ENCODE results near the gene USP31. TPM values are rescaled to one million over a fixed set of nuclear protein-coding genes. Genes with fewer than 3 reads are reported as not detected.

The USP31 gene
- total RNA-seq, 2 experiments from 2014 or later: 4.5 to 4.9 TPM

DNA sequence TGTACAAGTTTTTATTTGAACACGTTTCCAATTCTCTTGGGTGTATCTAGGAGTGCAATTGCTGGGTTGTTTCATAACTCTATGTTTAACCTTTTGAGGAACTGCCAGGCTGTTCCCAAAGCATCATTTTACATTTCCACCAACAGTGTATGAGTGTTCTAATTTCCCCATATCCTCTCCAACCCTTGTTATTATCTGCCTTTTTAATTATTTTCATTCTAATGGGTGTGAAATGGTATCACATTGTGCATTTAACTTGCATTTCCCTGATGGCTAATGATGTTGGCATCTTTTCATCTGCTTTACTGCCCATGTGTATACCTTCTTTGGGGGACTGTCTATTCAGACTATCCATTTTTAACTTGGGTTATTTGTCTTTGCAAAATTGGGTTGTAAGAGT, 104.2 kb downstream of the USP31 start:
- ATAC-seq: no peak
- H3K36me3 Mint-ChIP-seq (ENCODE audit: low read depth): no peaks in the 10 kb centered on the region
- POLR2A ChIA-PET: no interaction called here

DNA sequence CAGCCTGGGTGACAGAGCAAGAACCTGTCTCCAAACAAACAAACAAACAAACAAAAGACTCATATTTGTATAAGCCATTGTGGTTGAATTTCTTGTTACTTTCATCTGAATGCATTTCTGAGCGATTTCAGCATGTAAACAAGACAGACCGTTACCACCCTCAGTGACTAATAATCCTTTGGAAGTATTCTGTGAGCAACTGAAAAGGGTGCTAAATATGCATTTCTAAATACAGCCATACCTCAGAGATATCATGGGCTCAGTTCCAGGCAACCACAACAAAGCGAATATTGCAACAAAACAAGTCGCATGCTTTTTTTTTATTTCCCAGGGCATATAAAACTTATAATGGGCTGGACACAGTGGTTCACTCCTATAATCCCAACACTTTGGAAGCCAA, 109.0 kb downstream of the USP31 start:
- Mint-ChIP-seq H3K36me3 (ENCODE audit: low read depth) (no peaks in the 10 kb centered on the region), H3K9me3 (peaks cover 4% of the 10 kb centered on the region), H3K27ac (no peak overlapping the region), H3K4me1 (ENCODE audit: low read depth) (no peaks in the 10 kb centered on the region), H3K4me3 (no peak overlapping the region), H3K27me3 (peaks cover 11% of the 10 kb centered on the region)
- intact Hi-C loops (cut with micrococcal nuclease): no loop called here
- DNase-seq (no peak), ATAC-seq (no peak)
- ChIA-PET CTCF (no interaction called here), POLR2A (no interaction called here)
- TF ChIP-seq, protein P1, sequence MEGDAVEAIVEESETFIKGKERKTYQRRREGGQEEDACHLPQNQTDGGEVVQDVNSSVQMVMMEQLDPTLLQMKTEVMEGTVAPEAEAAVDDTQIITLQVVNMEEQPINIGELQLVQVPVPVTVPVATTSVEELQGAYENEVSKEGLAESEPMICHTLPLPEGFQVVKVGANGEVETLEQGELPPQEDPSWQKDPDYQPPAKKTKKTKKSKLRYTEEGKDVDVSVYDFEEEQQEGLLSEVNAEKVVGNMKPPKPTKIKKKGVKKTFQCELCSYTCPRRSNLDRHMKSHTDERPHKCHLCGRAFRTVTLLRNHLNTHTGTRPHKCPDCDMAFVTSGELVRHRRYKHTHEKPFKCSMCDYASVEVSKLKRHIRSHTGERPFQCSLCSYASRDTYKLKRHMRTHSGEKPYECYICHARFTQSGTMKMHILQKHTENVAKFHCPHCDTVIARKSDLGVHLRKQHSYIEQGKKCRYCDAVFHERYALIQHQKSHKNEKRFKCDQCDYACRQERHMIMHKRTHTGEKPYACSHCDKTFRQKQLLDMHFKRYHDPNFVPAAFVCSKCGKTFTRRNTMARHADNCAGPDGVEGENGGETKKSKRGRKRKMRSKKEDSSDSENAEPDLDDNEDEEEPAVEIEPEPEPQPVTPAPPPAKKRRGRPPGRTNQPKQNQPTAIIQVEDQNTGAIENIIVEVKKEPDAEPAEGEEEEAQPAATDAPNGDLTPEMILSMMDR (IDR thresholded peaks at IDR 0.05): no peak

More for the DNA sequence above, 104.2 kb downstream of the USP31 start:
- no peak for DNase-seq
- intact Hi-C loops (cut with micrococcal nuclease): no loop called here
- CTCF ChIA-PET: no interaction called here
- Mint-ChIP-seq H3K4me3 (no peak overlapping the region), H3K4me1 (ENCODE audit: low read depth) (no peaks in the 10 kb centered on the region), H3K27ac (no peak overlapping the region), H3K27me3 (peaks cover 23% of the 10 kb centered on the region), H3K9me3 (peaks cover 5% of the 10 kb centered on the region)
- TF ChIP-seq, protein P1 (IDR thresholded peaks at IDR 0.05): no peak

DNA sequence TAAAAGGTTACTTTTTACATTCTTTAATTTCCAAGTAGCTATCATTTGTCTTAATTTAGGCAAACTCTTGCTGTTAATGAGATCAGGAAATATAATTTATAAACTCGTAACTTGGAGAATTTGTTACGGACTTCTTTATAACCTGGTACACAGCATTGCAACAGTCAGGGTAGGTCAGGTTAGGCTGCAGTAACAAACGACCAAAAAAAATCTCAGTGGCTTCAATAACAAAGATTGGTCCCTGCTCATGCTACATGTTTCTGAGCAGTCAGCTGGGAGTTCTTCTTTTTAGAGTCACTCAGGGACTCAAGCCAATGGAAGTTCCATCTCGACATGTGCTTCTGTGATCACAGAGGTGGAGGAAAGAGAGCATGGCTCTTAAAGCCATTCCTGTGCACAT, 110.1 kb downstream of the USP31 start:
- no peak for DNase-seq
- Mint-ChIP-seq H3K27me3 (peaks cover 7% of the 10 kb centered on the region), H3K4me3 (no peak overlapping the region), H3K4me1 (ENCODE audit: low read depth) (no peaks in the 10 kb centered on the region), H3K27ac (no peak overlapping the region), H3K9me3 (peaks cover 5% of the 10 kb centered on the region), H3K36me3 (ENCODE audit: low read depth) (no peaks in the 10 kb centered on the region)
- intact Hi-C loops (cut with micrococcal nuclease): no loop called here
- ATAC-seq: no peak
- CTCF ChIA-PET: no interaction called here
- POLR2A ChIA-PET: no interaction called here
- TF ChIP-seq, protein P1 (IDR thresholded peaks at IDR 0.05): no peak

DNA sequence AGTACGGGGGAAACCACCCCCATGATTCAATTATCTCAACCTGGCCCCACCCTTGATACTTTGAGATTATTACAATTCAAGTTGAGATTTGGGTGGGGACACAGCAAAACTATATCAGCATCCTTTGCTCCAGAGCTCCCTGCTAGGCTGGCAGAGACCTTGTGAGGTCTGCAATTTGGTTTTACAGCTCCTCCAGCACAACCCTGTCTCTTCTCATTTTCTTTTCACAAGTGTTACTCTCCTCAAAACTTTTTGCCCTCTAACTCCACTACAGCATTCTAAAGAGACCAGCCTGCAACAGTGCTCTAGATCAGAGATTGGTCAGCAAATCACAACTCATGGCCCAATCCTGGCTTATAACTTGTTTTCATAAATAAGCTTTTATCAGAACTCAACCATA, 114.0 kb downstream of the USP31 start:
- ATAC-seq (no peak), DNase-seq (no peak)
- ChIA-PET CTCF (no interaction called here), POLR2A (no interaction called here)
- no peak overlapping the region for H3K4me3 Mint-ChIP-seq
- TF ChIP-seq, protein P1 (IDR thresholded peaks at IDR 0.05): no peak
- peaks cover 12% of the 10 kb centered on the region for H3K9me3 Mint-ChIP-seq
- intact Hi-C loops (cut with micrococcal nuclease): no loop called here
- peaks cover 14% of the 10 kb centered on the region for H3K27me3 Mint-ChIP-seq
- no peak overlapping the region for H3K27ac Mint-ChIP-seq
- no peaks in the 10 kb centered on the region for H3K4me1 Mint-ChIP-seq (ENCODE audit: low read depth)
- no peaks in the 10 kb centered on the region for H3K36me3 Mint-ChIP-seq (ENCODE audit: low read depth)

DNA sequence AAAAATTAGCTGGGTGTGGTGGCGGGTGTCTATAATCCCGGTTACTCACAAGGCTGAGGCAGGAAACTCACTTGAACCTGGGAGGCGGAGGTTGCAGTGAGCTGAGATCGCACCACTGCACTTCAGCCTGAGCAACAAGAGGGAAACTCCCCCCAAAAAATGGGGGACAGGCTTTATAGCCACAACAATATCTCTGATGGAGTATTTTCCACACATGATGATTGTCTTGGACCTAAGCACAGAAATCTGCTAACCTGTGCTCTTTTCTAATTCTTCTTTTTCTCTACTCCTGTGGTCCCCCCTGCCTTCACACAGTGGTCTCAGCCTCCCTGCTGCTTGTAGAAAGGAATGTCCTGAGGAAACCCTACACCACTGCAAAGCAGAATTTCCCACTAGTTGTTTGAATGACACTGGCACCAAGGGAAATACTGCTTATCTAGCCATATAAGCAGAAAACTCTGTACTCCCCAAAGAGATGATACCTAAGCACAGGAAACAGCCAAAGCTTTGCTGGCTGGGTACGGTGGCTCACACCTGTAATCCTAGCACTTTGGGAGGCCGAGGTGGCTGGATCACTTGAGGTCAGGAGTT, 117.6 kb downstream of the USP31 start:
- no peaks in the 10 kb centered on the region for H3K36me3 Mint-ChIP-seq (ENCODE audit: low read depth)
- CTCF ChIA-PET: no interaction called here
- intact Hi-C loops (cut with micrococcal nuclease): no loop called here
- POLR2A ChIA-PET: no interaction called here
- peaks cover 11% of the 10 kb centered on the region for H3K27me3 Mint-ChIP-seq
- TF ChIP-seq, protein P1 (IDR thresholded peaks at IDR 0.05): no peak
- H3K4me1 Mint-ChIP-seq (ENCODE audit: low read depth): no peaks in the 10 kb centered on the region
- H3K27ac Mint-ChIP-seq: no peak overlapping the region
- H3K4me3 Mint-ChIP-seq: no peak overlapping the region
- DNase-seq (no peak), ATAC-seq (no peak)
- H3K9me3 Mint-ChIP-seq: peaks cover 12% of the 10 kb centered on the region
